Natural killer cell (primary cell): Measurements from ENCODE around the gene LDOC1. TPM values are rescaled to one million over a fixed set of nuclear protein-coding genes. Genes with fewer than 3 reads are reported as not detected.
"Not testable (repeated sequence)": the region's sequence is repeated elsewhere in the genome, so short reads cannot be mapped to it uniquely, and the experiment has no call there.

ENCODE experiments used
- ATAC-seq, 3 donors: fragments of 150-1000 bp in 2 of 3; fragments of 200-7000 bp in 1 of 3; cut with Tn5 transposase; 1 replicate in 1 of 3; 2 replicates in 2 of 3; pipeline ENCODE4 v1.10.0; 2021; ENCODE audit warnings: mild to moderate bottlenecking in 2 of 3, moderate library complexity in 2 of 3
- DNase-seq, 2 donors: peaks; one replicate each; pipeline versions ENCODE4 v3.0.0 to v3.0.0-alpha.2; 2013 to 2021; ENCODE audit warnings: mixed read lengths in 1 of 2
- H3K27ac ChIP-seq: one replicate; pipeline ENCODE4 v1.5.1; 2013; ENCODE audit warnings: mild to moderate bottlenecking, low read length
- H3K27me3 ChIP-seq: one replicate; pipeline ENCODE4 v1.6.1; 2013; ENCODE audit warnings: low read length; ENCODE audit not compliant: control insufficient read depth, insufficient read depth
- H3K36me3 ChIP-seq: one replicate; pipeline ENCODE4 v1.6.1; 2013; ENCODE audit warnings: low read length; ENCODE audit not compliant: control insufficient read depth, insufficient read depth
- H3K4me1 ChIP-seq: one replicate; pipeline ENCODE4 v1.6.1; 2013; ENCODE audit warnings: low read length; ENCODE audit not compliant: control insufficient read depth, insufficient read depth
- H3K4me3 ChIP-seq: one replicate; pipeline ENCODE4 v1.5.1; 2013; ENCODE audit warnings: low read length
- H3K9me3 ChIP-seq: one replicate; pipeline ENCODE4 v1.6.1; 2013; ENCODE audit warnings: low read length; ENCODE audit not compliant: control insufficient read depth, insufficient read depth
- H3K27ac Mint-ChIP-seq, 2 donors: one replicate each; pipeline ENCODE4 v1.8.0; 2022; ENCODE audit warnings: mild to moderate bottlenecking in 2 of 2, mixed read lengths in 2 of 2, moderate library complexity in 1 of 2
- H3K27me3 Mint-ChIP-seq, 2 donors: one replicate each; pipeline ENCODE4 v1.8.0; 2022; ENCODE audit warnings: low read depth in 2 of 2, mixed read lengths in 2 of 2
- H3K36me3 Mint-ChIP-seq: one replicate; pipeline ENCODE4 v1.8.0; 2022; ENCODE audit warnings: mixed read lengths
- H3K4me1 Mint-ChIP-seq, 2 donors: one replicate each; pipeline ENCODE4 v1.8.0; 2022; ENCODE audit warnings: mixed read lengths in 2 of 2
- H3K4me3 Mint-ChIP-seq: one replicate; pipeline ENCODE4 v1.8.0; 2022; ENCODE audit warnings: mild to moderate bottlenecking, moderate library complexity, mixed read lengths
- H3K9me3 Mint-ChIP-seq, 2 donors: one replicate each; pipeline ENCODE4 v1.8.0; 2022; ENCODE audit warnings: mixed read lengths in 2 of 2
- WGBS: methylation state at CpG from one replicate; pipeline ENCODE4 v1.1.7; 2013; ENCODE audit warnings: missing lambda C conversion rate; ENCODE audit not compliant: insufficient coverage; 5-methylcytosine and 5-hydroxymethylcytosine counted together
- intact Hi-C: fragments of 100-400 bp; cut with micrococcal nuclease; formaldehyde crosslinking; loops from one replicate; pipeline ENCODE4 v1.14.2; 2022
- total RNA-seq, 4 donors: library from RNA; stranded (reverse); fragments of 120-200 nt in 1 of 4; gene quantifications; one replicate each; pipeline versions ENCODE4 v1.2.3 to v1.2.4, GENCODE V29; 2013 to 2022
- TF ChIP-seq, protein P1 (sequence below): fragments of 200-600 bp; IDR thresholded peaks from one replicate; pipeline ENCODE4 v1.8.0; 2022; ENCODE audit warnings: antibody characterized with exemption

Gene LDOC1
- total RNA-seq, 3 donors from 2014 or later (not counting 1 experiment from before 2014, with no cell fraction given): 3.5 to 7.3 (median 5.2) TPM

DNA sequence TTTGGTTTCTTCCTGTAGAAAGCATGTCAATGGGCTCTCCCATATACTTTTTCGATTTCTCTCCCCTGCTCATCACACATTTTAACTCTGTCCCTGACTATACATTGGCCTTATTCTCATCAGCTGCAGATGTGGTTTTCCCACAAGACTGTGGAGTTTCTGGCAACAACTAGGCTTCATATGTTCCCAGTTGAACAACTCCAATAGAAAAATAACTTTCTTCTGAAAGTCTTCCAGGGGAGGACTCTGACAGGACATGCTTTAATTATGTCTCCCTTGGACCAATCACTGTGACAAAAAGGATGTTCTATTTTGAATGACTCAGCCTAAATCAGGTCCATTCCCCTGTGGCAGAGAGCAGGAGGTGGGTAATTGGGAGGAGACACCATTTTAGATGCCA is 37.3 kb upstream of the LDOC1 start:
- H3K36me3 ChIP-seq: no peaks in the 10 kb centered on the region
- Mint-ChIP-seq H3K9me3 (no peaks in the 10 kb centered on the region), H3K36me3 (no peaks in the 10 kb centered on the region), H3K27ac (no peak overlapping the region), H3K4me3 (no peak overlapping the region), H3K27me3 (no peaks in the 10 kb centered on the region), H3K4me1 (no peaks in the 10 kb centered on the region)
- 100% methylated on average over 1 of the region's 1 CpG for WGBS
- no peak overlapping the region for H3K4me3 ChIP-seq
- DNase-seq: no peak
- ATAC-seq: no peak
- H3K4me1 ChIP-seq: no peaks in the 10 kb centered on the region
- TF ChIP-seq, protein P1, sequence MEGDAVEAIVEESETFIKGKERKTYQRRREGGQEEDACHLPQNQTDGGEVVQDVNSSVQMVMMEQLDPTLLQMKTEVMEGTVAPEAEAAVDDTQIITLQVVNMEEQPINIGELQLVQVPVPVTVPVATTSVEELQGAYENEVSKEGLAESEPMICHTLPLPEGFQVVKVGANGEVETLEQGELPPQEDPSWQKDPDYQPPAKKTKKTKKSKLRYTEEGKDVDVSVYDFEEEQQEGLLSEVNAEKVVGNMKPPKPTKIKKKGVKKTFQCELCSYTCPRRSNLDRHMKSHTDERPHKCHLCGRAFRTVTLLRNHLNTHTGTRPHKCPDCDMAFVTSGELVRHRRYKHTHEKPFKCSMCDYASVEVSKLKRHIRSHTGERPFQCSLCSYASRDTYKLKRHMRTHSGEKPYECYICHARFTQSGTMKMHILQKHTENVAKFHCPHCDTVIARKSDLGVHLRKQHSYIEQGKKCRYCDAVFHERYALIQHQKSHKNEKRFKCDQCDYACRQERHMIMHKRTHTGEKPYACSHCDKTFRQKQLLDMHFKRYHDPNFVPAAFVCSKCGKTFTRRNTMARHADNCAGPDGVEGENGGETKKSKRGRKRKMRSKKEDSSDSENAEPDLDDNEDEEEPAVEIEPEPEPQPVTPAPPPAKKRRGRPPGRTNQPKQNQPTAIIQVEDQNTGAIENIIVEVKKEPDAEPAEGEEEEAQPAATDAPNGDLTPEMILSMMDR: no peak
- no peak overlapping the region for H3K27ac ChIP-seq
- no peaks in the 10 kb centered on the region for H3K27me3 ChIP-seq
- H3K9me3 ChIP-seq: no peaks in the 10 kb centered on the region
- intact Hi-C loops: no loop called here

DNA sequence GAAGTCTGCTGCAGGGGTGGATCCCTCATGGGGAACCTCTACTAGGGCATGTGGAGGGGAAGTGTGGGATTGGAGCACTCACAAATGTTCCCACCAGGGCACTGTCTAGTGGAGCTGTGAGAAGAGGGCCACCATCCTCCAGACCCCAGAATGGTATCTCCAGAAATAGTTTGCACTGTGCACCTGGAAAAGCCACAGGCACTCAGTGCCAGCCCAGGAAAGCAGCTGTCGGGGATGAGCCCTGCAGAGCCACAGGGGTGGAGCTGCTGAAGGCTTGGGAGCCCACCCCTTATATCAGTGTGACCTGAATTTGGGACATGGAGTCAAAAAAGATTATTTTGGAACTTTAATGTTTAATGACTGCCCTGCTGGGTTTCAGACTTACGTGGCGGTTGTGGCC is 25.0 kb upstream of the LDOC1 start:
- H3K27ac Mint-ChIP-seq: no peak overlapping the region
- Histone ChIP-seq H3K4me1 (no peaks in the 10 kb centered on the region), H3K27me3 (no peaks in the 10 kb centered on the region), H3K9me3 (no peaks in the 10 kb centered on the region), H3K4me3 (no peak overlapping the region), H3K36me3 (no peaks in the 10 kb centered on the region), H3K27ac (no peak overlapping the region)
- no peaks in the 10 kb centered on the region for H3K4me1 Mint-ChIP-seq
- H3K27me3 Mint-ChIP-seq: no peaks in the 10 kb centered on the region
- no peak for DNase-seq
- 98% methylated on average over 3 of the region's 3 CpGs for WGBS
- intact Hi-C loops: no loop called here
- no peaks in the 10 kb centered on the region for H3K36me3 Mint-ChIP-seq
- H3K9me3 Mint-ChIP-seq: peaks cover 0 to 2% of the 10 kb centered on the region in 2 donors
- TF ChIP-seq, protein P1: no peak
- ATAC-seq: no peak
- no peak overlapping the region for H3K4me3 Mint-ChIP-seq

DNA sequence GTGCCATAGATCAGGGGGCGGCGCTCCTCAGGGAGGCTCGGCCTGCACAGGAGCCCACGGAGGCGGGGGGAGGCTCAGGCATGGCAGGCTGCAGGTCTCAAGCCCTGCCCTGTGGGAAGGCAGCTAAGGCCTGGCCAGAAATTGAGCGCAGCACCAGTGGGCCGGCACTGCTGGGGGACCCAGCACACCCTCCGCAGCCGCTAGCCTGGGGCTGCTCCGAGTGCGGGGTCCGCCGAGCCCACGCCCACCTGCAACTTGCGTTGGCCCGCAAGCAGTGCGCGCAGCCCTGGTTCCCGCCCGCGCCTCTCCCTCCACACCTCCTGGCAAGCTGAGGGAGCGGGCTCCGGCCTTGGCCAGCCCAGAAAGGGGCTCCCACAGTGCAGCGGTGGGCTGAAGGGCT is 11.6 kb upstream of the LDOC1 start:
- H3K27me3 Mint-ChIP-seq, H3K4me3 ChIP-seq, H3K4me3 Mint-ChIP-seq, H3K27ac Mint-ChIP-seq, ATAC-seq, H3K4me1 Mint-ChIP-seq, H3K4me1 ChIP-seq, H3K9me3 ChIP-seq, H3K9me3 Mint-ChIP-seq, H3K27ac ChIP-seq, H3K27me3 ChIP-seq, H3K36me3 ChIP-seq, intact Hi-C loops, DNase-seq, H3K36me3 Mint-ChIP-seq: not testable (repeated sequence)
- WGBS: 96% methylated on average over 20 of the region's 24 CpGs

DNA sequence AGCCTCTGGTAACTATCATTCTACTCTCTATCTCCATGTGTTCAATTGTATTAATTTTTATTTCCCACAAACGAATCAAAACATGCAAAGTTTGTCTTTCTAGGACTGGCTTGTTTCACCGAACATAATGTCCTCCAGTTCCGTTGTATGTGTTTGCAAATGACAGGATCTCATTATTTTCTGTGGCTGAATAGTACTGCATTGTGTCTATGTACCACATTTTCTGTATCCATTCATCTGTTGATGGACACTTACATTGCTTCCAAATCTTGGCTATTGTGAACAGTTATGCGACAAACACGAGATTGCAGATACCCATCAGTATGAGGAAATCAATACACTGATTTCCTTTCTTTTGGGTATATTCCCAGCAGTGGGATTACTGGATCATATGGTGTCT is 8.4 kb upstream of the LDOC1 start:
- H3K27me3 ChIP-seq: no peaks in the 10 kb centered on the region
- H3K4me3 ChIP-seq: no peak overlapping the region
- Mint-ChIP-seq H3K27me3 (no peaks in the 10 kb centered on the region), H3K4me3 (no peak overlapping the region), H3K9me3 (no peaks in the 10 kb centered on the region), H3K36me3 (no peaks in the 10 kb centered on the region), H3K27ac (no peak overlapping the region), H3K4me1 (no peaks in the 10 kb centered on the region)
- intact Hi-C loops: no loop called here
- no peak for DNase-seq
- no peaks in the 10 kb centered on the region for H3K36me3 ChIP-seq
- H3K27ac ChIP-seq: no peak overlapping the region
- no peaks in the 10 kb centered on the region for H3K9me3 ChIP-seq
- no peaks in the 10 kb centered on the region for H3K4me1 ChIP-seq
- no peak for ATAC-seq
- WGBS: 100% methylated on average over 2 of the region's 5 CpGs
- TF ChIP-seq, protein P1: no peak
